Measurements from ENCODE around the gene BNIP5.

Gene BNIP5

DNA sequence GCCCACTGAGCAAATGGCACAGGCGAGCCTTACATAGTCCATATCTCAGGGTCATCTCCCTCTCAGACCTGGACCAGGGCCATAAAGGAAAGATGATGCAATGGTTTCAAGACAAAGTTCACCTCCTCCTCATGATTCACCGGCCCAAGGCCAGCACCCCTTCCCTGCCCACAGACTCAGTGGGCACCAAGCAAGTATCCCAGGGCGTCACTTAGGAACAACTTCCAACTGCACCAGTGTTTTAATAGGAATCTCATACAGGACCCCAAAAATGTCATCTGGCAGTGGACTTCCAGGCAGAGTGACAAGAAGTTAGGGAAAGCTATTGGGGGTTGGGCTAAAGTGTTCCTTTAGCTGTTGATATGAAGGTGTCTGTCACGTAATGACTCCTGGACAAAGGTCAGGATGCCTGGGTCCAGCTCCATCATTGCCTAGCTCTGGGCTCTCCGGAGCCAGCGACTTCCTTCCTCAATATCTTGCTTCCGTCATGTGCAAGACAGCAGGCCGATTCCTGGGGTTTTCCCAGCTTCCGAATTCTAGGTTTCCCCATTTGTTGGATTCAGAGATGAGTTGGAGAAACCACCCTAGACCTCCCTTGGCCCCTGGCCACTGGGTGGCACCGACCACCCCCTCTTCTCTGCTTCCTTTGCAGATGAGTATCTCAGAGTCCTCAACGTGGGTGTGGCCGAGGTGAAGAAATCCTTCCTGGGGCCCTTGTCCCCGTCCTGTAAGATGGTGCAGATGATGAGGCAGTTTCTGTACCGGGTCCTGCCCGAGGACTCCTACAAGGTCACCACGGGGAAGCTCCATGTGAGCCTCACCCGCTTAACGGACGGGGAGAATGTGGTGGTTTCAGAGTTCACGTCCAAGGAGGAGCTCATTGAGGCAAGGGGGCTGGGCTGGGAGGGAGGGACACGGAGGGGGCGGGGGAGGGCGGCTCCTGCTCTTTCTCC lies 45.7 kb downstream of the BNIP5 start:
- DNase-seq = peak; percentile 98 to 100

- DNase-seq = no peak
Observed at GRCh38 chr6:36289281-36289878, 47.3 kb downstream of the BNIP5 start.

DNA sequence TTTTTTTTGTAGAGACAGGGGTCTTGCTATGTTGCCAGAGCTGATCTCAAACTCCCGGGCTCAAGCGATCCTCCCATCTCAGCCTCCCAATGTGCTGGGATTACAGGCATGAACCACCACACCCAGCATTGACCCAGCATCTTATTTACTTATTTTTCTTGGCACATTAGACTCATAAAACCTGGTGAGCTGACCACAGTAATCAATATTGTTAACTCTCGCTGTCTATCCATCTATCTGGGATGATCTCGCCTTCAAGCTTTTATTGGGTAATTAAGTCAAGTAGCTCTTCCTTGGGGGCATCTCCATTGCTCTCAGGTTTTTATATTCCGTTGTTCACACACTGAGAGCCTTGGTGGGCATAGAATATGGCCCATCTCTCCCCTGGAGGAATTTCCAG lies 49.8 kb downstream of the BNIP5 start:
- DNase-seq = no peak

GRCh38 chr6:36285797-36286196 lies 50.9 kb downstream of the BNIP5 start:
- DNase-seq = no peak

DNA sequence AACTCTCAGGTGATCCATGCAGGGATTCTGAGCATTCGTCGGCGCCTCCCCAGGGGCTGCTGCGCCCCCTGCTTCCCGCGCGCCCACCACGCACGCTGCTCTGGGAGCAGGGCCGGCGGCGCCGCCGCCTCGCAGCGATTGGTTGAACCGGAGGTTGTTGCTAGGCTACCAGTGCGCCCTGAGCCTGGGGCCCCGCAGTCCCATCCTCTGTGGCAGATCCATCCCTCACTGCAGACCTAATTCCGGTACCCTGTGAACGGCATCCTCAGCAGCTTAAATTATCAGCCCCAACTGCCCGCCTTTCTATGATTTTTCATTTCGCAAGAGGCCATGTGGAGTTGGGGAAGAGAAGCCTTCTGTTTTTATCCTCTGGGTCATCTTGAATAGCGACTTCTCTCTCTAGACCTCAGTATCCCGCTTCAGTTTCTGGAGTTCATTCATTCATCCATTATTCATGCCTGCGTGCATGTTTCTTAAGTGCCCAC lies 51.5 kb downstream of the BNIP5 start:
- DNase-seq = peak in 1 of 2 donors; percentile 50

GRCh38 chr6:36284359-36284758 lies 52.3 kb downstream of the BNIP5 start:
- DNase-seq = no peak

- DNase-seq = no peak
Observed at GRCh38 chr6:36283608-36284007, 53.1 kb downstream of the BNIP5 start.

GRCh38 chr6:36280983-36281382 lies 55.7 kb downstream of the BNIP5 start:
- DNase-seq = peak in 1 of 2 donors; percentile 35

- DNase-seq = peak; percentile 56 to 69
Observed at GRCh38 chr6:36280467-36280866, 56.2 kb downstream of the BNIP5 start.

GRCh38 chr6:36277946-36278470 lies 58.7 kb downstream of the BNIP5 start:
- DNase-seq = no peak

DNA sequence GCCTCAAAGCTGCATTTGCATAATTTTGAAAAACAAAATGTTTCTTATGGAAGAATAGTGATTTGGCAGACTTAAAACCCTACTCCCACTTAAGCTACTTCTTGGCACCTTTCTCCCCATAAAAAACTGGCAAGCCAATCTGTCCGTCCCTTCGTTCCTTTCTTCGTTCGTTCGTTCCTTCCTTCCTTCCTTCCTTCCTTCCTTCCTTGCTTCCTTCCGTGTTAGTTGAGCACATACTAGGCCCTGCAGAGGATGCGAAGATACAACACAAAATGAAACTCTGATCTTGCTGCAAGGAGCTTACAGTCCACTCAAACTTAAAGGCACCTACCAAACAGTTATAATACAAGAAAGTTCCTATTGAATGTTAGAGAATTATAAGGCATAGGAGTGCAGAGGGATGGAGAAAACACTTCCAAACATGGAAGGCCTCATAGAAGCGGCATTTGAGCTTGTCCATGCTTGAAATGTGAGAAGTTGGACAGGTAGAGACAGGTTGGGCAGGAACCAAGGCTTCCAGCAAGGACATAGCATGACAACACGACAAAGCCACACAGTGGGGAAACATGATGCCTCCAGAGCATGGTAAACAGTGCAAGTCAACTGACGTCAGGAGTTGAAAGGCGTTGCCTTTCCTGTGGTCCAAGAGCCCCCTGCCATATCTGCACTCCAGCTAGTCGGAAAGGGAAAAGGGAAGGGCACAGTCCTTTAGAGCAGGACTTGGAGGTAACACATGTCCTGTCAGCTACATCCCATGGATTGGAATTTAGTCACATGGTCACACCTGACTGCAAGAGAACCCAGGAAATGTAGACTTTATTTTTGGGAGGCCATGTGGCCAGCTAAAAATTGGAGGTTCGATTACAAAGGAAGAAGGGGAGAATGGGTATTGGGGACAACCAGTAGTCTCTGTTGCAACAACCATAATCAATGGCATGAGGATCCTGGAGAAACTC lies 59.8 kb downstream of the BNIP5 start:
- DNase-seq = no peak

DNA sequence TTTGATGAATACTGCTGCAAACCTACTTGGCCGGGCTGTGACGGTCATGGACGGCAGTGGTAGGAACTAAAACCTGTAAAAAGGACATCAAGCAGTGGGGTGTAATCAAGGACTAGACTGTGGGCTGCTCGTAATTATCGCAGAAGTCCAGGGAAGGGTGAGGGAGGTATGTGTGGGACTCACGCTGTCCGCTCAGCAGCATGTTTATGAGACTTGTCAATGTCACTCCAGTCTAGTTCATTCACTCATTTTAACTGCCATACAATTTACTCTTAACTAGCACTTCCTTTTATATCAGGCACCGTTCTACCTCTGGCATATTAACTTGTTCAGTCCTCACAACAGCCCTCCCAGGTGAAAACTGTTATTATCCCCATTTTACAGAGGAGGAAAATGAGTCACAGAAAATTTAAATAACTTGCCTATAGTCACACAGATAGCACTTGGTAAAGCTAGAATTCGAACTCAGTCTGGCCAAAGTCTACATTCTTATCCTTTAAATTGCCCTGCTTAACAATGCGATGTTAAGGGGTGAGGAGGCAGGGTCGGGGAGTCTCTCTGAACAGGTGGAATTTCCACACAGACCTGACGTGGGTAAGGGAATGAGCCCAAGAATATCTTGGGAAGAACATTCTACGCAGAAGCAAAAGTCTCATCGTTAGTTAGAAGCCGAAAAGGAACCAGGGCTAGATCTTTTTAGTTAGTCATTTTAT lies 62.7 kb downstream of the BNIP5 start:
- DNase-seq = no peak

DNA sequence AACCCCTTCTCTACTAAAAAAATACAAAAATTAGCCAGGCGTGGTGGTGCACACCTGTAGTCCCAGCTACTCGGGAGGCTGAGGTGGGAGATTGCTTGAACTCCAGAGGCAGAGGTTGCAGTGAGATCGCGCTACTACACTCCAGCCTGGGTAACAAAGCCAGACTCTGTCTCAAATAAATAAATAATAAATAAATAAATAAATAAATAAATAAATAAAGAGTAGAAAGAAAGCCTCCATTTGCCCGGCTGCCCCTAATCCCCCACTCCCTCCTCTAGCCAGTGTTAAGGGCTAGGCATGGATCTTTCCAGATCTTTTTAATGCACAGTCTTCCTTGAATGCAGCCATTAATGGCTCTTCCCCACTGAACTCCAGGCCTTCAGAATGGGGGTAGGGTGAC lies 63.6 kb downstream of the BNIP5 start:
- no peak for DNase-seq

GRCh38 chr6:36272234-36272633 lies 64.5 kb downstream of the BNIP5 start:
- no peak for DNase-seq

DNA sequence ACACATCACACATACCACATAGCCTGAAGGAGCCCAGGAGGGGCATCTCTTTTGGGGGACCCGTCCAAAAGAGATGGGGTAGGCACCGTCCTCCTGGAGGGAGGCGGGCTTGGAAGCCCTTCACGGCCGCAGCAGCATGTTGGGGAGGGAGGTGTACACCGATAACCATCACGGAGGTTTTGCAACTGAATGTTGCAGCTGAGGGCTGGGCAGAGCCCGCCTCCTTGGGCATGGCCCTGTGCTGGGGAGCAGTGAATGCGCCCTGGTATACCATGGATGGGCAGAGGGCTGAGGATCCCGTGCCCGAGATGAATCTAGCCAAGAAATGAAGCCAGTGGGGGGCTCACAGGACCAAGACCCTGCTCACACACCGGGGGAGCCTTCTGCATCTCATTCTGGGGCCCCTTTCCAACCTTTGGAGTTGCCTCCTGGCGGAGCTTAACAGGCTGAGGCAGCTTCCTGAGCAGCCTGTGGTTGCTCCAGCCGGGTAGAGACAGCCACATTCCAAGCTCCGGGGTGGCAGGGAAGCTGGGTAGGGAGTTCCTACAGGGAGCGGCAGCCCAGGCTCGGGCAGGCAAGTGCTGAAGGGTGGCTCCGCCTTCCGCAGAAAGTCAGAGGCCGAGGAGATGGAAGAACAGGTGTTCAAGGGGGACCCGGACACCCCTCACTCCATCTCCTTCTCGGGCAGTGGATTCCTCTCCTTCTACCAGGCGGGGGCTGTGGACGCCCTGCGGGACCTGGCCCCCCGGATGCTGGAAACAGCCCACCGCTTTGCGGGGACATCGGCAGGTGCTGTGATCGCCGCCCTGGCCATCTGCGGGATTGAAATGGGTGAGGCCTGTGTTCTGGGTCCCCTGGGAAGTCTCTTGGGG lies 66.6 kb downstream of the BNIP5 start, which contains the start of gene PNPLA1:
Gene PNPLA1 (plus strand): TSS at position 227 of the 872 bp plus-strand sequence. CDS start 400 bp downstream, at position 627.
- DNase-seq = no peak

DNA sequence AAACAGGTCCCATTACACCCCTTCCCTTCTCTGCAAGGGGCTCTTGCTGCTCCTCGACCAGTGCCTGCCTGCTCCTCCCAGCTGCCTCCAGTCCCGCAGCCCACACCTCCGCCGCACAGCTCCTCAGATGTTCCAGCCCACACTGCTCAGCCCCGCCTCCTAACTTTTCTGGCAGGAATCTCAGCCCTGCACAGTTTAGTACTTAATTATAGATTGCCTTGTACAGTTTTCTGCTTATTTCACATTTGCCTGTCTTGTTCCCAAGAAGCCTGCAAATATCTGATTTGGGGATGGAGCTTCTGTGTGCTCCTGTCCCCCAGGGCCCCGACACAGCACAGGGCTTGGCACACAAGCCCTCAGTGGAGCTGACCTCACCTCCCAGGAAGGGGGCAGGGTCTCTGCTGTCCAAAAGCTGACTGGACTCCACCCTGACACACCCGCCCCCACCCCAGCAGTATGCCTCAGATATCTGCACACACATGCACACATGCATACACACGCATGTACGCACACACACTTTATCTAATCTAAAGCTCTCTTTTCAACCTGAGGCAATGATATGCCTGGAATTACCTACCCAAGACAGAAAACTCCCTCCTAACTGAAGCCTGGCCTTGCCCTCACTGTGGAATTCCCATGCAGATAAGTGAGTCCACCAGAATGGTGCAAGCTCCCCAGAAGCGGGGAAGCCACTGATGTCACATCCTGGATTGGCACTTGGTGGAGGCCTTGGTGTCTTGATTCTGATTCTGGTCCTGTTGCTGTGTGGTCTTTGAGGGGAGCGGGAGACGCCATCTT lies 68.0 kb downstream of the BNIP5 start:
- peak; percentile 49 to 69 for DNase-seq

DNA sequence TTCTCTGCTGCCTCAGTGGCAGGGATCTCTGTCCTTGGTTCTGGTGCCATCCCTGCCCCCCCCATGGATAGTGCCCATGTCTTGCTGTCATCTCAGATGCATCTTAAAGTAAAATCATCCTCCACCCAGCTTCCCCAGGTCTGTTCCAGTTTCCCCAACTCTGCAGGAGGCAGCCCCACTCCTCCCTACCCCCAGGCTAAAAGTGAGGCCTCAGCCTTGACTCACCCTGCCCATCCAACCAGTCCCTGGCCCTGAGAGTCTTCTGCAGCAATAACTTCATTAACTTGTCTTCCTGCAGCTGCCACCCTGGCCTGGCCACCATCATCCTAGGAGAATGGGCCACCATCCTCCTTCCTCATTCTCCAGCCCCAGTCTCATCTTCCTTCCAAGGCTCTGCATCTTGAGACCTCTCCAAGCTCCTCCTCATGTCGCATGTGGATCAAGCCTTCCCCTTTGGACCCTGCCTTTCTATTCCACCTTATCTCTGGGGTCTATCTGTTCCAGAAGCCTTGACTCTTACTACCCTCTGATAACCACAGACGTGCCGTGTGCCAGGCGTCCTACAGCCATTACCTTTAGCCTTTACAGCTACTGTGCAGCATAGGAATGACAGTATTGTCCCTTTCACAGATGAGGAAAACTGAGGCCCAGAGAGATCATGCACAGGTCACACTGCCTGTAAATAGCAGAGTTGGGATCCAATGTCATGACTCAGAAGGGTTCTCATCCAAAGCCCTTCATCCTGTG lies 68.8 kb downstream of the BNIP5 start:
- no peak for DNase-seq

GRCh38 chr6:36266913-36267644 lies 69.6 kb downstream of the BNIP5 start:
- no peak for DNase-seq

All from inflammatory macrophage treated with lipopolysaccharide for 1 hour (primary cell).